Hematopoietic multipotent progenitor cell treated with erythropoietin and hydrocortisone succinate and interleukin-3 and kit ligand, for 4 days (in vitro differentiated cells): ENCODE data around the gene CHST2.
A peak's percentile ranks its signal among the peaks of the same experiment; 100 is the strongest.

Experiments used
- DNase-seq: peaks from one replicate; pipeline ENCODE4 v3.0.0-alpha.2; 2015

The CHST2 gene

GRCh38 chr3:143135150-143135549, 15.6 kb downstream of the CHST2 start:
- no peak for DNase-seq

- no peak for DNase-seq
Measured at GRCh38 chr3:143137435-143138036, 18.0 kb downstream of the CHST2 start.

GRCh38 chr3:143138953-143139352, 19.4 kb downstream of the CHST2 start:
- DNase-seq = no peak

GRCh38 chr3:143139762-143140161, 20.2 kb downstream of the CHST2 start:
- no peak for DNase-seq

GRCh38 chr3:143140550-143140949, 21.0 kb downstream of the CHST2 start:
- no peak for DNase-seq

GRCh38 chr3:143142354-143142753, 22.8 kb downstream of the CHST2 start:
- no peak for DNase-seq

GRCh38 chr3:143145906-143146305, 26.3 kb downstream of the CHST2 start:
- DNase-seq = no peak

GRCh38 chr3:143146486-143147274, 27.1 kb downstream of the CHST2 start:
- DNase-seq = no peak

GRCh38 chr3:143147707-143148106, 28.1 kb downstream of the CHST2 start:
- no peak for DNase-seq

GRCh38 chr3:143150071-143150470, 30.5 kb downstream of the CHST2 start:
- no peak for DNase-seq

GRCh38 chr3:143151004-143151731, 31.6 kb downstream of the CHST2 start:
- no peak for DNase-seq

GRCh38 chr3:143152043-143152442, 32.5 kb downstream of the CHST2 start:
- no peak for DNase-seq

GRCh38 chr3:143155756-143156155, 36.2 kb downstream of the CHST2 start:
- no peak for DNase-seq

GRCh38 chr3:143158014-143158988, 38.7 kb downstream of the CHST2 start:
- DNase-seq = no peak

- no peak for DNase-seq
Measured at GRCh38 chr3:143160437-143160836, 40.9 kb downstream of the CHST2 start.

- DNase-seq = peak; percentile 64
Measured at GRCh38 chr3:143163562-143164100, 44.1 kb downstream of the CHST2 start.

GRCh38 chr3:143165211-143165610, 45.6 kb downstream of the CHST2 start:
- DNase-seq = no peak

- peak; percentile 72 for DNase-seq
Measured at GRCh38 chr3:143165612-143166285, 46.2 kb downstream of the CHST2 start.

- no peak for DNase-seq
Measured at GRCh38 chr3:143166376-143166775, 46.8 kb downstream of the CHST2 start.

GRCh38 chr3:143167969-143168854, 48.6 kb downstream of the CHST2 start:
- DNase-seq = peak; percentile 91

GRCh38 chr3:143168855-143169192, 49.3 kb downstream of the CHST2 start:
- DNase-seq = no peak
